ENCODE measurements around the gene KIF20B. TPM values are rescaled to one million over a fixed set of nuclear protein-coding genes. Genes with fewer than 3 reads are reported as not detected.

Gene KIF20B
- total RNA-seq, 2 donors from 2014 or later = 49.2 to 80.3 TPM

GRCh38 chr10:89776665-89777064 lies 75.3 kb downstream of the KIF20B start:
- H3K27me3 Mint-ChIP-seq = no peaks in the 10 kb centered on the region
- H3K4me3 Mint-ChIP-seq = no peak overlapping the region
- no peaks in the 10 kb centered on the region for H3K4me1 Mint-ChIP-seq
- peaks cover 47% of the 10 kb centered on the region for H3K36me3 Mint-ChIP-seq (ENCODE audit: low read depth)
- no peak for ATAC-seq (replicated peaks)
- H3K9me3 Mint-ChIP-seq = no peaks in the 10 kb centered on the region
- H3K27ac Mint-ChIP-seq = no peak overlapping the region

- no peaks in the 10 kb centered on the region for H3K27me3 Mint-ChIP-seq
- no peak overlapping the region for H3K27ac Mint-ChIP-seq
- H3K36me3 Mint-ChIP-seq (ENCODE audit: low read depth) = peaks cover 4% of the 10 kb centered on the region
- no peak overlapping the region for H3K4me3 Mint-ChIP-seq
- no peak for ATAC-seq (replicated peaks)
- no peaks in the 10 kb centered on the region for H3K4me1 Mint-ChIP-seq
- no peaks in the 10 kb centered on the region for H3K9me3 Mint-ChIP-seq
Observed at GRCh38 chr10:89782470-89782869, 81.1 kb downstream of the KIF20B start.

GRCh38 chr10:89783406-89783805 lies 82.0 kb downstream of the KIF20B start:
- ATAC-seq (replicated peaks) = no peak
- Mint-ChIP-seq H3K27me3 (no peaks in the 10 kb centered on the region), H3K9me3 (no peaks in the 10 kb centered on the region), H3K4me1 (no peaks in the 10 kb centered on the region), H3K4me3 (no peak overlapping the region), H3K27ac (no peak overlapping the region), H3K36me3 (ENCODE audit: low read depth) (no peaks in the 10 kb centered on the region)

GRCh38 chr10:89785095-89785494 lies 83.7 kb downstream of the KIF20B start:
- no peaks in the 10 kb centered on the region for H3K9me3 Mint-ChIP-seq
- H3K4me3 Mint-ChIP-seq = no peak overlapping the region
- ATAC-seq (replicated peaks) = peak; percentile 19
- no peaks in the 10 kb centered on the region for H3K4me1 Mint-ChIP-seq
- H3K27ac Mint-ChIP-seq = no peak overlapping the region
- no peaks in the 10 kb centered on the region for H3K27me3 Mint-ChIP-seq
- no peaks in the 10 kb centered on the region for H3K36me3 Mint-ChIP-seq (ENCODE audit: low read depth)

GRCh38 chr10:89789188-89789877 lies 87.9 kb downstream of the KIF20B start:
- H3K4me3 Mint-ChIP-seq = no peak overlapping the region
- no peak overlapping the region for H3K27ac Mint-ChIP-seq
- H3K4me1 Mint-ChIP-seq = no peaks in the 10 kb centered on the region
- H3K9me3 Mint-ChIP-seq = no peaks in the 10 kb centered on the region
- peaks cover 11% of the 10 kb centered on the region for H3K27me3 Mint-ChIP-seq
- peak; percentile 28 for ATAC-seq (replicated peaks)
- no peaks in the 10 kb centered on the region for H3K36me3 Mint-ChIP-seq (ENCODE audit: low read depth)

GRCh38 chr10:89792187-89792586 lies 90.8 kb downstream of the KIF20B start:
- H3K4me3 Mint-ChIP-seq = no peak overlapping the region
- H3K9me3 Mint-ChIP-seq = no peaks in the 10 kb centered on the region
- no peaks in the 10 kb centered on the region for H3K4me1 Mint-ChIP-seq
- no peaks in the 10 kb centered on the region for H3K36me3 Mint-ChIP-seq (ENCODE audit: low read depth)
- peaks cover 16% of the 10 kb centered on the region for H3K27me3 Mint-ChIP-seq
- H3K27ac Mint-ChIP-seq = no peak overlapping the region
- ATAC-seq (replicated peaks) = no peak

- H3K4me1 Mint-ChIP-seq = no peaks in the 10 kb centered on the region
- H3K27ac Mint-ChIP-seq = no peak overlapping the region
- H3K9me3 Mint-ChIP-seq = no peaks in the 10 kb centered on the region
- H3K36me3 Mint-ChIP-seq (ENCODE audit: low read depth) = no peaks in the 10 kb centered on the region
- no peak overlapping the region for H3K4me3 Mint-ChIP-seq
- ATAC-seq (replicated peaks) = peak; percentile 60
- peaks cover 16% of the 10 kb centered on the region for H3K27me3 Mint-ChIP-seq
Observed at GRCh38 chr10:89793649-89794254, 92.4 kb downstream of the KIF20B start.

- H3K4me1 Mint-ChIP-seq = no peaks in the 10 kb centered on the region
- no peaks in the 10 kb centered on the region for H3K9me3 Mint-ChIP-seq
- no peak for ATAC-seq (replicated peaks)
- H3K4me3 Mint-ChIP-seq = no peak overlapping the region
- H3K36me3 Mint-ChIP-seq (ENCODE audit: low read depth) = no peaks in the 10 kb centered on the region
- H3K27ac Mint-ChIP-seq = no peak overlapping the region
- H3K27me3 Mint-ChIP-seq = peaks cover 23% of the 10 kb centered on the region
Observed at GRCh38 chr10:89795840-89796239, 94.5 kb downstream of the KIF20B start.

- Mint-ChIP-seq H3K36me3 (ENCODE audit: low read depth) (no peaks in the 10 kb centered on the region), H3K4me3 (no peak overlapping the region), H3K4me1 (no peaks in the 10 kb centered on the region), H3K9me3 (no peaks in the 10 kb centered on the region), H3K27ac (no peak overlapping the region), H3K27me3 (peaks cover 22% of the 10 kb centered on the region)
- ATAC-seq (replicated peaks) = peak; percentile 89
Observed at GRCh38 chr10:89798092-89798491, 96.7 kb downstream of the KIF20B start.

- H3K36me3 Mint-ChIP-seq (ENCODE audit: low read depth) = no peaks in the 10 kb centered on the region
- no peak overlapping the region for H3K4me3 Mint-ChIP-seq
- H3K27me3 Mint-ChIP-seq = peaks cover 24% of the 10 kb centered on the region
- H3K9me3 Mint-ChIP-seq = no peaks in the 10 kb centered on the region
- H3K27ac Mint-ChIP-seq = peak overlapping the region; percentile 15
- no peaks in the 10 kb centered on the region for H3K4me1 Mint-ChIP-seq
- ATAC-seq (replicated peaks) = no peak
Observed at GRCh38 chr10:89799573-89799972, 98.2 kb downstream of the KIF20B start.

GRCh38 chr10:89805599-89806013 lies 104.2 kb downstream of the KIF20B start:
- H3K4me1 Mint-ChIP-seq = peaks cover 10% of the 10 kb centered on the region

GRCh38 chr10:89808842-89809241 lies 107.5 kb downstream of the KIF20B start:
- Mint-ChIP-seq H3K27me3 (peaks cover 11% of the 10 kb centered on the region), H3K4me3 (no peak overlapping the region), H3K27ac (no peak overlapping the region), H3K4me1 (peaks cover 10% of the 10 kb centered on the region), H3K9me3 (no peaks in the 10 kb centered on the region), H3K36me3 (ENCODE audit: low read depth) (no peaks in the 10 kb centered on the region)
- ATAC-seq (replicated peaks) = no peak

More at GRCh38 chr10:89805599-89806013, 104.2 kb downstream of the KIF20B start:
- peaks cover 20% of the 10 kb centered on the region for H3K27me3 Mint-ChIP-seq
- no peaks in the 10 kb centered on the region for H3K9me3 Mint-ChIP-seq
- peak; percentile 99 for ATAC-seq (replicated peaks)
- H3K27ac Mint-ChIP-seq = peak overlapping the region; percentile 67
- H3K4me3 Mint-ChIP-seq = peak overlapping the region; percentile 23
- H3K36me3 Mint-ChIP-seq (ENCODE audit: low read depth) = no peaks in the 10 kb centered on the region

- Mint-ChIP-seq H3K4me1 (peaks cover 10% of the 10 kb centered on the region), H3K9me3 (no peaks in the 10 kb centered on the region), H3K27me3 (peaks cover 10% of the 10 kb centered on the region), H3K4me3 (no peak overlapping the region), H3K36me3 (ENCODE audit: low read depth) (no peaks in the 10 kb centered on the region), H3K27ac (no peak overlapping the region)
- no peak for ATAC-seq (replicated peaks)
Observed at GRCh38 chr10:89809766-89810165, 108.4 kb downstream of the KIF20B start.

GRCh38 chr10:89810908-89811525 lies 109.6 kb downstream of the KIF20B start:
- no peaks in the 10 kb centered on the region for H3K36me3 Mint-ChIP-seq (ENCODE audit: low read depth)
- H3K27me3 Mint-ChIP-seq = peaks cover 10% of the 10 kb centered on the region
- H3K4me1 Mint-ChIP-seq = peaks cover 2% of the 10 kb centered on the region
- no peaks in the 10 kb centered on the region for H3K9me3 Mint-ChIP-seq
- no peak overlapping the region for H3K27ac Mint-ChIP-seq
- H3K4me3 Mint-ChIP-seq = no peak overlapping the region
- ATAC-seq (replicated peaks) = no peak

GRCh38 chr10:89813546-89813945 lies 112.2 kb downstream of the KIF20B start:
- Mint-ChIP-seq H3K4me1 (no peaks in the 10 kb centered on the region), H3K9me3 (no peaks in the 10 kb centered on the region), H3K27me3 (peaks cover 25% of the 10 kb centered on the region), H3K36me3 (ENCODE audit: low read depth) (no peaks in the 10 kb centered on the region), H3K27ac (no peak overlapping the region), H3K4me3 (no peak overlapping the region)
- ATAC-seq (replicated peaks) = no peak

Measured in activated T-helper 17 cell treated with anti-CD3 and anti-CD28 coated beads, Interleukin-2, amount 50 U/mL, for 72 hours (primary cell).